ENCODE results near the gene CREB1.

CREB1 gene

DNA sequence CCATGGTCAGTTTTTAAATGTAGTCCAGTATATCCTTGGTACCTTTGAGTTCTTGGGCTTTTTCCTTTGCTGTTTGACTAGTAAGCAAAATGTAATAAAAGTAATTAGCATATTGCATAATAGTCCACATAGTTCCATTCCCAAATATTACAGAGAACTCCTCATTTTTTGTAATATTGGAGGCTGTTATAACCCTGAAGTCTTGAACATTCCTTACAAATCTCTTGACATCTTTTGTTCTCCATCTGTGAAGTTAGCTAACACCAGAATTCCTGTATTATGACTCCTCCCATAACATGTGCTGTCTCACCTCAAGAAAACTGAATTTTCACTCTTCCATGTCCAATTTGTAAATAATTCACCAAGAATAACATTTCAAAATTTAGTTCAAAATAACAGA lies 17.1 kb downstream of the CREB1 start:
- no peak for DNase-seq

DNA sequence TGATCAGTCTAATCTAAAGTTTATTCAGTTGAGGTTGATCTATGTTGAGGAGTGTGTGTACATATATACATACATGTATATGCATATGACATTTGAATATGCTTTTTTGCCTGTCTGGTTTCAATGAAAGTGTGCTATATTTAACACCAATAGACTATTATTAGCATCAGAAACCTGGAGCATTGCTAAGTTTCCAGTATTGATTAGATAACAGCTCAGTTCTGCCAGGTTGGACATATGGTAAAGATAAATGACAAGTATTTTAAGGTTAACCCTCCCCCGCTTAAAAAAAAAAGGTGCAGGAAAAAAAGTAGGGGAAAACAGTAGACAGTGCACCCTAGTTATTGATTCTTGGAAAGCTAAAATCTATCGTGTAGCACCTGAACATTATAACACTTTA lies 19.4 kb downstream of the CREB1 start:
- no peak for DNase-seq

DNA sequence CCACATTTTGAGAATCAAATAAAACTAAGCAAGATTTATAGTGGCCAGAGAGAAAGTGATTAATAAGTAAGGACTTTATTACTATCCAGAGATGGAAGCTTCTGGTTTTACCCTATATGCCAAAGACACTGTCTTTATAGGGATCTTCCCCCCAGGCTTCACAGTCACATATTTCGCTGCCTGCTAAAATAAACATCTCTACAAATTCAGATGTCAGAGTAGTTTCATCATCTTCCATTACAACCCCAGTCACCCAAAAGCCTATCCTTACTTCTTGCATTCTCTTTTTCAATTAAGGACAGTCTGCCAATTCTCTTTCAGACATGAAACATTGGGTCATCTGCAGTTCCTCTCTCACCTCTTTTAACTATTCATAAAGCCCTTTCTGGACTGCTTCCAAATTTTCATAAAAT lies 28.3 kb downstream of the CREB1 start:
- no peak for DNase-seq

DNA sequence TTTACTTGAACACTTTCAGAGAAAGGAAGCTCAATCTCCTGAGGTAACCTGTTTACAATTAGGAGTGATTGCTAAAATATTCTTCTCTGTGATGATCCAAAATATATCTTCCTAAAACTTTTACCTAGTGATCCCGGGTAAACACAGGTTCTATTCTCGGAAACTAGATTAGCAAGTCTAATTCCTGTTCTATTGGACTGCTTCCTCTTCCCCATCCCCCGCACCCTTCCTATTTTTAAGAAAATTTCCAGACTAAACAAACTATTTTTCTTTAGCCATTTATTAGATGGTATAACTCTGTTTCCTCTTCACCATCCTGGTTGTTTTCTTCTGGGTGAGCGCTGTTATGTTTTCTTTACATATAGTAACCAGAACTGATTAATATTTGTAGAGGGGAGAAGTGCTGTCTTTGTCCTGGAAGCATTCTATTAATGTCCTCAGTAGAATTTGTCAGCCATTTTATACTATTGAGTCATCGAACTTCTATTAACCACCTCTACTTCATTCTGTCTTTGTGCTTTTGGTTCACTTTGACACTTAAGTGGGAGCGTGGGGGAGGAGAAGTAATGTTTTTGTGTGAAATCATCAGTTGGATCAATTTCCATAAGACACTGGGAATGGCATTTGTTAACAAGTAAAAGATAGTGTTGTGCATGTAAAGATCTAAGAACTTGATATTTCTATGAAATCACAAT lies 31.8 kb downstream of the CREB1 start:
- DNase-seq, result no peak

DNA sequence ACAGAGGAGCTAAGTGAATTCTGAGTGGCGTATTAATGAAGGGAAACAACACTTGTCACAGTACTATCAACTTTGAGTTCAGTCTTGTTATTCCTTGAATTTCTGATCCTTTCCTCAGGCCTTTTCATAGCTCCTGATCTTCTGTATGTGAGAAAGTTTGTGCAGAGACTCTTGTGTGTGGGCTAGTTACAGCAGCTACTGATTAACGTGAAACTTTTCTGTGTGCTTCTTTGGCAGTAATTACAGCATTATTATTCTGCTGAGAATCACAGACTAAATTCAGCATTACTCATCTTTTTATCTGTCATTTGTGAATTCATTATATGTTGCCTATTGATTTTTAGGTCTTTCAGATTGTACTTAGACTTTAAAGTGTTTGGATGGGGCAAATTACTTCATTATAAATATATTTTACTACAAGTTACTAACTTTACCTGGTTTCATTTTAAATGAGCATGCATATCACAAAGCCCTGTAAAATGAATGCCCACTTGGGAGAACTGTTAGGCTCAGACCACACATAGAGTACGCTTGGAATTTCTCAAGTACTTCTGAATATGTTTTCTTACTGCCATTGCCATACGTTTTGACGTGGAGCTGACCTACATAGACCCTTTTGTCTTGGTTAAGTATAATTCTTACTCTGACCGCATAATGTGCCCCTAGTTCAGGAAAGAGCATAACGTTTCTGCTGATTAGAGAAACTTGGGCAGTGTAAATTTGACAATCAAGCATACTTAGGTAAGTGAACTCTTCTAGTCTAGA lies 36.2 kb downstream of the CREB1 start:
- no peak for DNase-seq

DNA sequence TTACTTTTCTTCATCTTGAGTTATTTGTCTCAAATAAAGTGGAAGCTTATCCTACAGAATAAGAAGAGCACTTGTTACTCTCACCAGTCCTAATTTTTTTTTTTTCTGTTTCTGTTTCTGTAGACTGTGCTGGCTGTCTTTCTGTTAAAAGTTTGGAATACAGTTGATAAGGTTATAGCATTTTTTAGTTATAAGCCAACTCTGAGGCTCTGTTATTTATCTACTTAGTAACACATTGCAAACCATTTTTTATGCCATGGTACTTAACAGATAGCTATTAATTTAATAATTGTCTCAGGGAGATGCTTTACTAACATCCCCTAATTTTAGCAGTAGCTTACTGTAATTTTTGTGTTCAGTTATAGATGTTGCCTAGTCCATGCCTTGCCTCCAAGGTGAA lies 37.9 kb downstream of the CREB1 start:
- no peak for DNase-seq

DNA sequence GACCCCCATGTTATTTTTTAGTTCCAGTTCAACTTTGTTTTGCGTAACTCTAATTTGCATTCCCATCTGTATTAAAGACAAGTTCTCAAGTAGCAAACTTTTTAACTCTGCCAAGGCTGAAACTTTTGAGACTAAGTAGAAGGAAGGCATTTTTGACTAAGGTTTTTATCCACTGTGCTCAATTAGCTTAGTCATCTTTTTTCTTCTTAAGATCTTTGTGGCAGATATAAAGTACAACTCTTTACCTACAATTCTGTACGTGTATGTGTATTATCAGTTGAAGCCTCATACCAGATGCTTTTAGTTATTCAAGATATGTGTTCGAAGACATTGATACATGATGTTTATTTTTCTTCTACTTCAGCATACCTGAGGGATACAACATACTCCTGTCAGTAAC lies 41.6 kb downstream of the CREB1 start:
- no peak for DNase-seq

DNA sequence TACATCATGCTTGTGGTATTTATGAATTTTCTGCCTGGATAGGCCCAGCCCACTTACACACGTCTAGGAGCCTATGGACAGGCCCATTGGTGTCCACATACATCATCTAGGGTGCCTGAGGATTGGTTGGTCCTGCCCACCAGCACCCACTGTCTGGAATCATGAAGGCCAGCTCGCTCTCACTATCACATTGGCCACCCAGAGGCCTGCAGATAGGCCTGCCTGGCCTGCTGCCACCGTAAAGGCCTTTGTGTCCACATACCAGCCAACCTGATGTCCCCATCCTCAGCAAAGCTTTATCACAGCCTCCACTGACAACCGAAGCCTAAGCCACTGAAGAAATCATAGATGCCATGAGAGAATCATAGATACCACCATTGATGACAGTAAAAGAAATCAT lies 55.2 kb downstream of the CREB1 start:
- no peak for DNase-seq

DNA sequence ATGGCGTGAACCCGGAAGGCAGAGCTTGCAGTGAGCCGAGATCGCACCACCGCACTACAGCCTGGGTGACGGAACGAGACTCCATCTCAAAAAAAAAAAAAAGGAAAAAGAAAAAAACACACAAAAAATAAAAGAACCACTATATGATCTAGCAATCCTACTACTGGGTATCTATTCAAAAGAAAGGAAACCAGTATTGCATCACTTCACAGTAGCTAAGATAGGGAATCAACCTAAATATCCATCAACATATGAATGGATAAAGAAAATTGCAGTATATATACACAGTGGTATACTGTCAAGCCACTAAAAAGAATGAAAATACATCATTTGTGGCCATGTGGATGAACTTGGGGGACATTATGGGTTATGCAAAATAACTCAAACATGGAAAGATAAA lies 57.5 kb downstream of the CREB1 start:
- no peak for DNase-seq

DNA sequence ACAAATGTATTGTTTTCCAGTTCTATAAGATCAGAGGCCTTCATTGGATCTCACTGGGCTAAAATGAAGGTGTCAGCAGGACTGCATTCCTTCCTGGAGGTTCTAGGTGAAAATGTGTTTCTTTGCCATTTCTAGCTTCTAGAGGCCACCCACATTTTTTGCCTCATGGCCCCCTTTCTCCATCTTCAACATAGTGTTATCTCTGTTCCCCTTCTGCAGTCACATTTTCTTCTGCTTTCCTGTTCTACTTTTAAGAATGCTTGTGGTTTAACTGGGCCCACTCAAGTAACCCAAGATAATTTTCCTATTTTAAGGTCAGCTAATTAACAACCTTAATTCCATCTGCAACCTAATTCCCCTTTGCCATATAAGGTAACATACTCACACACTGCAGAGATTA lies 59.4 kb downstream of the CREB1 start:
- no peak for DNase-seq

DNA sequence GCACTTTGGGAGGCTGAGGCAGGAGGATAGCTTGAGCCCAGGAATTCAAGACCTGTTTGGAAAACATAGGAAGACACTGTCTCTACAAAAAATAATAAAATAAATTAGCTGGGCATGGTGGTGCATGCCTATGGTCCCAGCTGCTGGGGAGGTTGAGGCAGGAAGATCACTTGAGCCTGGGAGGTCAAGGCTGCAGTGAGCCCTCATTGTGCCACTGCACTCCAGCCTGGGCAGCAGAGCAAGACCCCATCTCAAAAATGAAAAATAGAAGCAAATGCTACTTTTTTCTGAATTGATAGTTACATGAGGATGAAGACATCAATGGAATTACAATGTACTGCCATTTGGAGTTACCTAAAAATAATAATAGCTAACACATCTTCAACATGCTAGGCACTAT lies 63.5 kb downstream of the CREB1 start:
- no peak for DNase-seq

DNA sequence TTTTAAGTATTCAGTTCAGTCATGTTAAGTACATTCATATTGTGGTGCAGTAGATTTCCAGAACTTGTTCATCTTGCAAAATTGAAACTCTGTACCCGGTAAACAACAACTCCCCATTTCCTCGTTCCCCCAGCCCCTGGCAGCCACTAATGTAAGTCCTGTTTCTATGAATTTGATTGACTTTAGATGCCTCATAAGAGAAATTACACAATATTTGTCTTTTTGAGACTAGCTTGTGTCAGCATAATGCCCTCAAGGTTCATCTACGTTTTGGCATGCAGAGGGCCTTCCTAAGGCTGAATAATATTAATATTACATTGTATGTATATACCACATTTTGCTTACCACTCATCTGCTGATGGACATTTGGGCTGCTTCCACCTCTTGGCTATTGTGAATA lies 64.5 kb downstream of the CREB1 start:
- no peak for DNase-seq

DNA sequence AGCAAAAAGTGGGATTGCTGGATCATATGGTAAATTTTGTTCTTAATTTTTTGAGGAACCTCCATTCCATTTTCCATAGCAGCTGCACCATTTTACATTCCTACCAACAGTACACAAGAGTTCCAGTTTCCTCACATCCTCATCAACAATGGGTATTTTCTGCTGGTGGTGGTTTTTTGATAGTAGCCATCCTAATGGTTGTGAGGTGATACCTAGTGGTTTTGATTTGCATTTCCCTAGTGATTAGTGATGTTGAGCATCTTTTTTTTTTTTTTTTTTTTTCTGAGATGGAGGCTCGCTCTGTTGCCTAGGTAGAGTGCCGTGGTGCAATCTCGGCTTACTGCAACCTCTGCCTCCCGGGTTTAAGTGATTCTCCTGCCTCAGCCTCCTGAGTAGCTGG lies 65.0 kb downstream of the CREB1 start:
- no peak for DNase-seq

DNA sequence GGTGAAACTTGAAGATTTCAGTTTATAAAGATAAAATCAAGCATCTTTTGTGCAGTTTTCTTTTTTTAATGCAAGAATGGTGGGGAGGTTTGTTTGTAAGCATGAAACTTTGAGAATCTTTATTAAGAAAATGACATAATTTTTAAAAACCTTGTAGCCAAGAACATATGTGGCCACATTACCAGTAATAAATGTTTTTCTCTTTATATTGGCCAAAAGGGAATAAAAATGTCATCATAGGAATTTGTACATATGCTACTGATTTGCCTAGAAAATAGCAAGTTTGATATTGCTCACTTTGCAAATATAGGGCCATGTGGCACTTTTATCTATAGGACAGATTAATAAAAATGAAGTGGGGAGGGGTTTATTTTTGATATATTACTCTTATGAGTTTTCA lies 69.9 kb downstream of the CREB1 start:
- DNase-seq, result no peak

DNA sequence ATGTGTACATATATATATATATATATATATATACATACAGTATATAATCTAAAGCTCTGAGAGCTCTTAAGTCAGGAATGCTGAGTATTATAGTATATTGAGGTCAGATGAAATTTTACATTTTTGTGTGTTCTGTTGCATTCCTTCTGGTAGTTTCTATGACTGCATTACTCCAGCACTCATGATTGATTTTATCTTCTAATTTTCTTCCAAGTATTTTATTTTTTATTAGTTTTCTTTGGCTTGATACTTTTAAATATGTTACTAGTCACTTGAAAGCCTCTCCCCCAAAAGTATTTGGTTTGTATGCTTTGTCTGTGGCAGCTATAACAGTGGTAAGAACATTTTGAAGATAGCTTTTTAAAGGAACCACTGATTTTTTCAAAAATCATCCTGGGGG lies 70.5 kb downstream of the CREB1 start:
- DNase-seq, result no peak

DNA sequence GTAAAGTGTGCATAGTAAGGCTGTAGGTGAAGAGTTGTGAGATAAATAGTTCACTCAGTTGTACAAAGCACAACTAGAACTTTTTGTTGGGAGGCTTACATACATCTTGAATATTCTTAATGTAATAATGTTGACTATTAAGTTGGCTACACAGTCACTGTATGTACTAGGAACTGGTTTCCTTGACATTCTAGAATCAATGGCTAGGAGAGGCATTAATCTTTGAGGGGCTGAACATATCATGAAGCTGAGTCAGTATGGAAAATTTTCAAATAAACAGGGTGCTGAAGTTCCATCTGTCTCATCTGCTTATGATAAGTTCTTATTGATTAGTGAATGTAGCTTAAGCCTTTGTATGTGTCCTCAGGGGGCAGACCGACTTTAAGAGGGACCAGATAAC lies 72.0 kb downstream of the CREB1 start:
- DNase-seq, result no peak

DNA sequence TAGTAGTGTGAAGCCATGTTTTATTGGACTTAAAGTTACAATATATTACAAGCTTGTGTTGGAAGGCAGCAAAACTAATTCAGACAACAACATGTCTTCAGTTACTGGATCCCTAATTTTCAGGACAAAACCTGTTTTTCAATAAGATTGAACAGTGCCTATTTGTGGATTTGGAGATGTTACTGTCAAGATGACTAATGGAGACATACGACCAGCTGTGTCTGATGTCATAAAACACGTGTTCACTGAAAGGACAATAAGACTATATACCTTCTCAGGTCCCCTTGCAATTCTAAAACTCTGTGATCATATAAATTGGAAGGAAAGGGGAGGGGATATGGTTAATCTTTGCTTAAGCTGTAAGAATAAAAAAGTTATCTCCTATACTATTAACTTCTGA lies 73.7 kb downstream of the CREB1 start:
- no peak for DNase-seq

DNA sequence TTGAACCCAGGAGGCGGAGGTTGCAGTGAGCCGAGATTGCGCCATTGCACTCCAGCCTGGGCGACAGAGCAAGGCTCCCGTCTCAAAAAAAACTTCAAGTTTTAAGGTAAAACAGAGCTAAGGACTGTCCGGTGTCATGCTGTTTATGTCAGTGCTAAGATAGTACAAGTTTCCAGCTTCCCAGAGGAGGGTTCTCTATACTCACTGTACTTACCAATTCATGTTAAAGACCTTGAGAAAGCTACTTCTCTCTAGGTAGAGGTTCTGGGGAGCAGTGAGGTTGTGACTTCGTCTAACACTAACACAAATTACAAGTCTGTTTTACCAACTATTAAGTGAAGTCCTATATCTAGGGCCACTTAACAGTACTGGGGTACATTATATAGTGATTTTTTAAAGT lies 76.6 kb downstream of the CREB1 start:
- no peak for DNase-seq

DNA sequence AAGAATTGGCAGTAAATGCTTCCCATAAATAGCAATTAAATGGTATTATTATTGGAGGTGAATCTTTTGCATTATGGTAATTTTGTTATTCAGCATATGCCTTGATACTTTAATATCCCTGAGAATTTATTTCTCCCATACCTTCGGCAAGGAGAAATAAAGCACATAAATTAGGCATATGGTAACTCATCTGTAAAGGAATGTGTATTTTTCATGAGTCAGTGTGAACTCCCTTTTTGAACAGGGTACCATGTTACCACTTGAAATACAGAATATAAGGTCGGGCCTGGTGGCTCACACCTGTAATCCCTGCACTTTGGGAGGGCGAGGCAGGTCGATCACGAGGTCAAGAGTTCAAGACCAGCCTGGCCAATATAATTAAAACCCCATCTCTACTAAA lies 77.1 kb downstream of the CREB1 start:
- DNase-seq, result no peak

DNA sequence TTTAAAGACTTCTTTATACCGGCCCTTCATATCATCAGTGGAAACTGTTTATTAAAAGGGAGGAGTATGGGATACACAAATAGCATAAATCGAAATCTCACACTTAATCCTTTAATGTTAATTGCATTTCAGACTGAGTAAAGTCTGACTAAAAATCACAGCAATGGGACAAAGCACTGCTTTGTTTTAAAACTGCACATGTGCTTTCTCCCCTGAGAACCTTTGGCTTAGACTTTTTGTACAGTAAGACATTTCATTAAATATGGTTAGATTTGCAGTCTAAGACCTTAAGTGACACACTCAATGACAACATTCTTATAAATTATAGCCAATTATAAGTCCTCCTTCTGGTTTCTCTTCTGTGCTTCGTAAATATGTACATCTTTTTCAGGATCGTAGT lies 83.0 kb downstream of the CREB1 start:
- no peak for DNase-seq

DNA sequence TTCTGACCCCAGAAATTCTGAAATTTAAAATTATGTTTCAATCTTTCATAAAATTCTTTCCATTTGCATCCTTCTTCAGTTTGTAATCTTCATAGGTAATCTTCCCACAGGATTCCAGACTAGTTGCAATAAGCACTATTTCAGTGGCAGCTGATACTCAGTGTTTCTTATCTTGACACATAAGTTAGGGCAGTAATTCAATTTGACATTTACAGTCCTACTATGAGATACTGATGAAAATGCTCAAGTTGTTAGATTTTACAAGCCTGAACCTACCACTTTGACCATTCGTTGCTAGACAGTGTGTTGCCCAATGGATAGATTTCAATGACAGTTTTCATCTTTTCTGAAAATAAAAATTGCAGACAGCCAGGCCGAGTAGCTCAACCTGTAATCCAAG lies 85.1 kb downstream of the CREB1 start:
- DNase-seq, result no peak

DNA sequence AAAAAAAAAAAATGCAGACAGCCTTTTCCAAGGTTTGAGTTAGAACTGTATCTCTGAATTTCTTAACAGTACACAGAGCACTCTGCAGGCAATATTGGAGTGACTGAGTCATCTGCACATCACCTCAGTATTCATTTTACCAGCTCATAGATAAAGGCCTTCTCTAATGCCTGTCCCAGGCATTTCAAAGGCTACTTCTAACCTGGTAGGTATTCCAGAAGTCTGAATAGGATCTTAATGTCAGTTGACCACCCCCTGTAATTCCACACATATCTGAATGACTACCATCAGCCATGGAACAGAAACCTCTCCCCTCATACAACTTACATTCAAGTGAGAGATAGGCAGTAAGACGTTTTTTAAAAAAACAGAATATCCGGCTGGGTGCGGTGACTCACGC lies 86.4 kb downstream of the CREB1 start:
- DNase-seq, result no peak

DNA sequence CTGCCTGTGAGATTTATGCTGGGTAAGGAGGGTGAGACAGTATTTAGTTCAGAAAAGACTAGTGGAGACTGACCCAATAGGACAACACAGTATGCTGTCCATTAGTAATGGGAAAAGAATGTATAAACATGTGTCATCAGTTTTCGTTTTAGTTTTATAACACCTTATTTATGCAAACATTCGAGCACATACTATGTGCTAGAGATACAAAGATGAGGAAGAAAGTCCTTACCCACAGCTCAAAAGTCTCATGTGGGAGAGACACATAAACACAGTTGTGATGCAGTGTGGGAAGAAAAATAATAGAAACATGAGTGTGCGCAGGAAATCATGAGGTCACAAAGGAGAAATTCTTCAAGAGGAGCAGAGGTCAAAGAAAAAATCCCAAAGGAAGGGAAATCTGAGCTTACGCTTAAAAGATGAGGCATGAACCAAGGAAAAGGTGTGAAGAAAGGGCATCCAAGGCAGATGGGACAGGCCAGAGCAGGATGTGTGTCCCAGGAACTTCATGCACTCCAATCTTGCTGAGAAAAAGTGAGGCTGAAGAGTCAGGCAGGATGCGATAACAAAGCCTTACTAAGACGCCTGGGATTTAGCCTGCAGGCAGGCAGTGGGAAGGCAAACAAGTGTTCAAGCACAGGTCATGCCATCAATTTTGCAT lies 87.4 kb downstream of the CREB1 start:
- no peak for DNase-seq

DNA sequence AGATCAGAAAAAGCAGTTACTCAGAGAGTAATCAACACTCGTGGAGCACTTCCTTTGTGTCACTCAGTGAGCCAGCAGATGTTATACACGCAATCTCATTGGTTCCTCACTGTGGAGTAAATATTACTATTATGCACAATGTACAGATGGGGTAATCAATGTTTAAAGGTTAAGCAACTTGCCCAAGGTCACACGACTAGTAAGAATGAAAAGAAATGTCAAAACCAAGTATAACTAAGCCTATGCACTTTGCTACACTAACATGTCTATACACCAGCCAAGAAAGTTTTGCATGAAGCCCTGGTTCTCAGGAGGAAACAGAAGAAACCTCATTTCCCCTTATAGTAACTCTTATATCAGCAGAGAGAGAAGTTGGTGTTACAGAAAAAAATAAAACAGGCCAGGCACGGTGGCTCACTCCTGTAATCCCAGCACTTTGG lies 90.0 kb downstream of the CREB1 start:
- no peak for DNase-seq

Measured in effector CD4-positive, alpha-beta T cell (primary cell).